HepG2 (cell line): ENCODE data around the gene PRR27. TPM values are rescaled to one million over a fixed set of nuclear protein-coding genes. Genes with fewer than 3 reads are reported as not detected.

Experiments
- ARNTL ChIP-seq: sonication (generic); formaldehyde crosslinking; IDR thresholded peaks from 2 replicates; pipeline ENCODE4 v1.4.0; 2020; ENCODE audit warnings: mild to moderate bottlenecking, missing genetic modification reagents
- ELF4 ChIP-seq: sonication (generic); formaldehyde crosslinking; IDR thresholded peaks from 2 replicates; pipeline ENCODE4 v1.5.0; 2020; ENCODE audit warnings: missing genetic modification reagents, mild to moderate bottlenecking, moderate library complexity, borderline replicate concordance
- EP300 ChIP-seq, 3 experiments: sonication (generic) in 1 of 3; formaldehyde crosslinking in 1 of 3; IDR thresholded peaks; 2 replicates each; pipeline versions ENCODE4 v1.5.1 to v1.6.1; 2011 to 2020; ENCODE audit warnings: low read depth in 2 of 3, low read length in 2 of 3, borderline replicate concordance in 1 of 3, improper control_type of control experiment in 1 of 3, mild to moderate bottlenecking in 1 of 3, missing genetic modification reagents in 1 of 3, moderate library complexity in 1 of 3
- FOXA1 ChIP-seq, 2 experiments: fragments of 450-650 bp in 1 of 2; sonication (generic) in 1 of 2; formaldehyde crosslinking in 1 of 2; IDR thresholded peaks; 2 replicates each; pipeline versions ENCODE4 v1.4.0 to v1.6.1; 2016 to 2020; ENCODE audit warnings: missing genetic modification reagents in 1 of 2
- FOXJ3 ChIP-seq: sonication (generic); formaldehyde crosslinking; IDR thresholded peaks from 2 replicates; pipeline ENCODE4 v1.4.0; 2020; ENCODE audit warnings: missing genetic modification reagents, mild to moderate bottlenecking, borderline replicate concordance
- GATA4 ChIP-seq: sonication (generic); IDR thresholded peaks from 2 replicates; pipeline ENCODE4 v1.6.1; 2016; ENCODE audit warnings: antibody characterized with exemption, low read depth, borderline replicate concordance
- KLF6 ChIP-seq: IDR thresholded peaks from 2 replicates; pipeline ENCODE4 v1.8.0; 2016; ENCODE audit warnings: missing biosample characterization, missing genetic modification reagents
- MIXL1 ChIP-seq: IDR thresholded peaks from 2 replicates; pipeline ENCODE4 v1.6.1; 2016
- POGZ ChIP-seq: sonication (generic); formaldehyde crosslinking; IDR thresholded peaks from 2 replicates; pipeline ENCODE4 v1.4.0; 2020; ENCODE audit warnings: mild to moderate bottlenecking, missing genetic modification reagents
- SMAD3 ChIP-seq: sonication (generic); formaldehyde crosslinking; IDR thresholded peaks from 2 replicates; pipeline ENCODE4 v1.4.0; 2020; ENCODE audit warnings: missing genetic modification reagents
- TCF7 ChIP-seq: sonication (generic); IDR thresholded peaks from 2 replicates; pipeline ENCODE4 v1.6.1; 2016; ENCODE audit warnings: antibody characterized with exemption, low read depth
- TGIF2 ChIP-seq: IDR thresholded peaks from 2 replicates; pipeline ENCODE4 v1.6.1; 2016; ENCODE audit warnings: control low read depth, missing compliant biosample characterization
- ZNF3 ChIP-seq: IDR thresholded peaks from 2 replicates; pipeline ENCODE4 v1.7.0; 2017; ENCODE audit warnings: inconsistent platforms
- polyA plus RNA-seq, 8 experiments: library from polyadenylated mRNA; depleted of rRNA in 3 of 8; stranded (reverse) in 7 of 8; unstranded in 1 of 8; fragments of >200 nt; fragmentation: Illumina TruSeq in 4 of 8; extraction: Trizol in 4 of 8; gene quantifications; 2 replicates each; pipeline versions ENCODE4 v1.2.1 to v1.2.3, GENCODE V29; 2011 to 2016; ENCODE audit warnings: low read depth in 4 of 8, missing spikeins in 1 of 8, mixed read lengths in 1 of 8; ENCODE audit not compliant: insufficient read depth in 1 of 8
- total RNA-seq, 5 experiments: library from RNA; depleted of rRNA; stranded (reverse); fragments of >200 nt; fragmentation: Illumina TruSeq; extraction: Trizol; gene quantifications; 2 replicates each; pipeline ENCODE4 v1.2.3, GENCODE V29; 2016; ENCODE audit warnings: low read depth in 1 of 5
- TF ChIP-seq, protein P1 (sequence below): IDR thresholded peaks from 2 replicates; pipeline ENCODE4 v1.6.1; 2016; ENCODE audit warnings: low read depth, missing genetic modification reagents, missing compliant biosample characterization
- TF ChIP-seq, protein P2 (sequence below): IDR thresholded peaks from 2 replicates; pipeline ENCODE4 v1.4.0; 2020; ENCODE audit warnings: mild to moderate bottlenecking, missing genetic modification reagents
- TF ChIP-seq, protein P3 (sequence below): sonication (generic); formaldehyde crosslinking; IDR thresholded peaks from 2 replicates; pipeline ENCODE4 v1.9.0; 2021; ENCODE audit warnings: missing genetic modification reagents, borderline replicate concordance
- TF ChIP-seq, protein P4 (sequence below): IDR thresholded peaks from 2 replicates; pipeline ENCODE4 v1.6.1; 2016; ENCODE audit warnings: low read depth

Gene PRR27
- total and polyA plus RNA-seq, 2 of the 13 experiments (the other 11 are each of a cell fraction or from before 2014, with no cell fraction given), result not detected

DNA sequence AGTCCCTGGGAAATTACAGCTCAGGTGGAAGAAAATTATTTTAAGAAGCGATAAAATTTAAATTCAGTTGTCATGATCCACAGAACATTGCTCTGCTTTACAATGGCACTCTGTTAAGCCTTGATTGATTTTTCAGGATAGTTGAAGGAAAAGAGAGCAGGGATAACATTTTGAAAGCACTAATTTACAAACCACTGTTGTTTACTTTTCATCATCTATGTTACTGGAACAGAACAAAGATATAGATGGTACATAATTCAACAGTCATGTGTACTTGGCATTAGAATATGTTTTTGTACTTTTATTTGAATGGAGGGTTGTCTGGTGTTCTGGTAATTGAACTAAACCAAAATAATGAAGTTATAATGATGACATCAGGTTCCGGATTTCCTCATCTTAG, 38.9 kb downstream of the PRR27 start (continued):
- TF ChIP-seq, protein P1, sequence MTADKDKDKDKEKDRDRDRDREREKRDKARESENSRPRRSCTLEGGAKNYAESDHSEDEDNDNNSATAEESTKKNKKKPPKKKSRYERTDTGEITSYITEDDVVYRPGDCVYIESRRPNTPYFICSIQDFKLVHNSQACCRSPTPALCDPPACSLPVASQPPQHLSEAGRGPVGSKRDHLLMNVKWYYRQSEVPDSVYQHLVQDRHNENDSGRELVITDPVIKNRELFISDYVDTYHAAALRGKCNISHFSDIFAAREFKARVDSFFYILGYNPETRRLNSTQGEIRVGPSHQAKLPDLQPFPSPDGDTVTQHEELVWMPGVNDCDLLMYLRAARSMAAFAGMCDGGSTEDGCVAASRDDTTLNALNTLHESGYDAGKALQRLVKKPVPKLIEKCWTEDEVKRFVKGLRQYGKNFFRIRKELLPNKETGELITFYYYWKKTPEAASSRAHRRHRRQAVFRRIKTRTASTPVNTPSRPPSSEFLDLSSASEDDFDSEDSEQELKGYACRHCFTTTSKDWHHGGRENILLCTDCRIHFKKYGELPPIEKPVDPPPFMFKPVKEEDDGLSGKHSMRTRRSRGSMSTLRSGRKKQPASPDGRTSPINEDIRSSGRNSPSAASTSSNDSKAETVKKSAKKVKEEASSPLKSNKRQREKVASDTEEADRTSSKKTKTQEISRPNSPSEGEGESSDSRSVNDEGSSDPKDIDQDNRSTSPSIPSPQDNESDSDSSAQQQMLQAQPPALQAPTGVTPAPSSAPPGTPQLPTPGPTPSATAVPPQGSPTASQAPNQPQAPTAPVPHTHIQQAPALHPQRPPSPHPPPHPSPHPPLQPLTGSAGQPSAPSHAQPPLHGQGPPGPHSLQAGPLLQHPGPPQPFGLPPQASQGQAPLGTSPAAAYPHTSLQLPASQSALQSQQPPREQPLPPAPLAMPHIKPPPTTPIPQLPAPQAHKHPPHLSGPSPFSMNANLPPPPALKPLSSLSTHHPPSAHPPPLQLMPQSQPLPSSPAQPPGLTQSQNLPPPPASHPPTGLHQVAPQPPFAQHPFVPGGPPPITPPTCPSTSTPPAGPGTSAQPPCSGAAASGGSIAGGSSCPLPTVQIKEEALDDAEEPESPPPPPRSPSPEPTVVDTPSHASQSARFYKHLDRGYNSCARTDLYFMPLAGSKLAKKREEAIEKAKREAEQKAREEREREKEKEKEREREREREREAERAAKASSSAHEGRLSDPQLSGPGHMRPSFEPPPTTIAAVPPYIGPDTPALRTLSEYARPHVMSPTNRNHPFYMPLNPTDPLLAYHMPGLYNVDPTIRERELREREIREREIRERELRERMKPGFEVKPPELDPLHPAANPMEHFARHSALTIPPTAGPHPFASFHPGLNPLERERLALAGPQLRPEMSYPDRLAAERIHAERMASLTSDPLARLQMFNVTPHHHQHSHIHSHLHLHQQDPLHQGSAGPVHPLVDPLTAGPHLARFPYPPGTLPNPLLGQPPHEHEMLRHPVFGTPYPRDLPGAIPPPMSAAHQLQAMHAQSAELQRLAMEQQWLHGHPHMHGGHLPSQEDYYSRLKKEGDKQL (CRISPR knock-in tag), result peak; percentile 33; the same call in 1 of the 2 replicates
- peak in 1 of 2 experiments; percentile 85; a peak in 2 of 4 replicates for TF ChIP-seq EP300 (IDR thresholded peaks at IDR 0.05; ENCODE audit: low read depth in 2 of 2, low read length in 2 of 2)
- TF ChIP-seq EP300 (CRISPR knock-in tag; IDR thresholded peaks at IDR 0.05; ENCODE audit: borderline replicate concordance), result peak; percentile 86
- no peak for TF ChIP-seq ELF4 (CRISPR knock-in tag)
- TF ChIP-seq, protein P2, sequence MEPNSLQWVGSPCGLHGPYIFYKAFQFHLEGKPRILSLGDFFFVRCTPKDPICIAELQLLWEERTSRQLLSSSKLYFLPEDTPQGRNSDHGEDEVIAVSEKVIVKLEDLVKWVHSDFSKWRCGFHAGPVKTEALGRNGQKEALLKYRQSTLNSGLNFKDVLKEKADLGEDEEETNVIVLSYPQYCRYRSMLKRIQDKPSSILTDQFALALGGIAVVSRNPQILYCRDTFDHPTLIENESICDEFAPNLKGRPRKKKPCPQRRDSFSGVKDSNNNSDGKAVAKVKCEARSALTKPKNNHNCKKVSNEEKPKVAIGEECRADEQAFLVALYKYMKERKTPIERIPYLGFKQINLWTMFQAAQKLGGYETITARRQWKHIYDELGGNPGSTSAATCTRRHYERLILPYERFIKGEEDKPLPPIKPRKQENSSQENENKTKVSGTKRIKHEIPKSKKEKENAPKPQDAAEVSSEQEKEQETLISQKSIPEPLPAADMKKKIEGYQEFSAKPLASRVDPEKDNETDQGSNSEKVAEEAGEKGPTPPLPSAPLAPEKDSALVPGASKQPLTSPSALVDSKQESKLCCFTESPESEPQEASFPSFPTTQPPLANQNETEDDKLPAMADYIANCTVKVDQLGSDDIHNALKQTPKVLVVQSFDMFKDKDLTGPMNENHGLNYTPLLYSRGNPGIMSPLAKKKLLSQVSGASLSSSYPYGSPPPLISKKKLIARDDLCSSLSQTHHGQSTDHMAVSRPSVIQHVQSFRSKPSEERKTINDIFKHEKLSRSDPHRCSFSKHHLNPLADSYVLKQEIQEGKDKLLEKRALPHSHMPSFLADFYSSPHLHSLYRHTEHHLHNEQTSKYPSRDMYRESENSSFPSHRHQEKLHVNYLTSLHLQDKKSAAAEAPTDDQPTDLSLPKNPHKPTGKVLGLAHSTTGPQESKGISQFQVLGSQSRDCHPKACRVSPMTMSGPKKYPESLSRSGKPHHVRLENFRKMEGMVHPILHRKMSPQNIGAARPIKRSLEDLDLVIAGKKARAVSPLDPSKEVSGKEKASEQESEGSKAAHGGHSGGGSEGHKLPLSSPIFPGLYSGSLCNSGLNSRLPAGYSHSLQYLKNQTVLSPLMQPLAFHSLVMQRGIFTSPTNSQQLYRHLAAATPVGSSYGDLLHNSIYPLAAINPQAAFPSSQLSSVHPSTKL (CRISPR knock-in tag), result peak; percentile 90
- peak; percentile 47; the same call in 1 of the 2 replicates for TF ChIP-seq ZNF3 (CRISPR knock-in tag)
- peak; percentile 34; the same call in 1 of the 2 replicates for TF ChIP-seq FOXA1 (IDR thresholded peaks at IDR 0.05)
- peak; percentile 78 for TF ChIP-seq FOXA1 (CRISPR knock-in tag; IDR thresholded peaks at IDR 0.05)
- TF ChIP-seq ARNTL (CRISPR knock-in tag), result no peak
- TF ChIP-seq, protein P3, sequence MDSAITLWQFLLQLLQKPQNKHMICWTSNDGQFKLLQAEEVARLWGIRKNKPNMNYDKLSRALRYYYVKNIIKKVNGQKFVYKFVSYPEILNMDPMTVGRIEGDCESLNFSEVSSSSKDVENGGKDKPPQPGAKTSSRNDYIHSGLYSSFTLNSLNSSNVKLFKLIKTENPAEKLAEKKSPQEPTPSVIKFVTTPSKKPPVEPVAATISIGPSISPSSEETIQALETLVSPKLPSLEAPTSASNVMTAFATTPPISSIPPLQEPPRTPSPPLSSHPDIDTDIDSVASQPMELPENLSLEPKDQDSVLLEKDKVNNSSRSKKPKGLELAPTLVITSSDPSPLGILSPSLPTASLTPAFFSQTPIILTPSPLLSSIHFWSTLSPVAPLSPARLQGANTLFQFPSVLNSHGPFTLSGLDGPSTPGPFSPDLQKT, result no peak
- TF ChIP-seq POGZ, result peak; percentile 58; the same call in 1 of the 2 replicates
- TF ChIP-seq, protein P4, sequence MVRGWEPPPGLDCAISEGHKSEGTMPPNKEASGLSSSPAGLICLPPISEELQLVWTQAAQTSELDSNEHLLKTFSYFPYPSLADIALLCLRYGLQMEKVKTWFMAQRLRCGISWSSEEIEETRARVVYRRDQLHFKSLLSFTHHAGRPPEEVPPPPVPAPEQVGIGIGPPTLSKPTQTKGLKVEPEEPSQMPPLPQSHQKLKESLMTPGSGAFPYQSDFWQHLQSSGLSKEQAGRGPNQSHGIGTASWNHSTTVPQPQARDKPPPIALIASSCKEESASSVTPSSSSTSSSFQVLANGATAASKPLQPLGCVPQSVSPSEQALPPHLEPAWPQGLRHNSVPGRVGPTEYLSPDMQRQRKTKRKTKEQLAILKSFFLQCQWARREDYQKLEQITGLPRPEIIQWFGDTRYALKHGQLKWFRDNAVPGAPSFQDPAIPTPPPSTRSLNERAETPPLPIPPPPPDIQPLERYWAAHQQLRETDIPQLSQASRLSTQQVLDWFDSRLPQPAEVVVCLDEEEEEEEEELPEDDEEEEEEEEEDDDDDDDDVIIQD (CRISPR knock-in tag), result peak; percentile 52; the same call in 1 of the 2 replicates
- 0 out of 2 replicates have a peak, but pooled peaks have one; percentile 42 for TF ChIP-seq MIXL1 (CRISPR knock-in tag)
- TF ChIP-seq GATA4, result peak; percentile 40; the same call in 1 of the 2 replicates
- peak; percentile 62; the same call in 1 of the 2 replicates for TF ChIP-seq KLF6
- peak; percentile 76; the same call in 1 of the 2 replicates for TF ChIP-seq SMAD3
- TF ChIP-seq TCF7, result peak; percentile 72
- TF ChIP-seq TGIF2 (CRISPR knock-in tag), result 0 out of 2 replicates have a peak, but pooled peaks have one; percentile 28
- TF ChIP-seq FOXJ3, result peak; percentile 54; the same call in 1 of the 2 replicates
